HL-60 (cell line): ENCODE data around the gene LMBRD2.

Source experiments
- DNase-seq, 2 experiments: peaks; one replicate each; pipeline ENCODE4 v3.0.0-alpha.2; 2010 to 2020; ENCODE audit warnings: low read depth in 1 of 2, low spot score in 1 of 2
- H3K27ac ChIP-seq: fragments of 250-450 bp; sonication (Bioruptor Pico); replicated peaks from 2 replicates; pipeline ENCODE4 v1.5.1; 2020; ENCODE audit warnings: mild to moderate bottlenecking, moderate library complexity
- H3K27me3 ChIP-seq: fragments of 250-450 bp; sonication (Bioruptor Pico); 2 replicates; pipeline ENCODE4 v1.5.1; 2021; ENCODE audit warnings: mild to moderate bottlenecking, moderate library complexity; ENCODE audit not compliant: insufficient read depth, poor library complexity, severe bottlenecking
- H3K4me3 ChIP-seq: replicated peaks from 2 replicates; pipeline ENCODE4 v1.5.1; 2011; ENCODE audit warnings: mild to moderate bottlenecking, control low read depth, low read length; ENCODE audit not compliant: insufficient read depth
- CTCF ChIP-seq: IDR thresholded peaks from one replicate; pipeline ENCODE4 v1.5.1; 2011; ENCODE audit warnings: low read length, control low read depth, inconsistent platforms; ENCODE audit not compliant: insufficient read depth
- GABPA ChIP-seq: IDR thresholded peaks from 2 replicates; pipeline ENCODE4 v1.6.1; 2012; ENCODE audit warnings: low read depth
- POLR2AphosphoS5 ChIP-seq: IDR thresholded peaks from 2 replicates; pipeline ENCODE4 v1.6.1; 2012; ENCODE audit warnings: low read depth
- REST ChIP-seq: IDR thresholded peaks from 2 replicates; pipeline ENCODE4 v1.6.1; 2012; ENCODE audit warnings: low read depth; ENCODE audit not compliant: insufficient replicate concordance
- SPI1 ChIP-seq: IDR thresholded peaks from 2 replicates; pipeline ENCODE4 v1.6.1; 2012; ENCODE audit warnings: low read depth, mild to moderate bottlenecking, borderline replicate concordance

Gene LMBRD2

DNA sequence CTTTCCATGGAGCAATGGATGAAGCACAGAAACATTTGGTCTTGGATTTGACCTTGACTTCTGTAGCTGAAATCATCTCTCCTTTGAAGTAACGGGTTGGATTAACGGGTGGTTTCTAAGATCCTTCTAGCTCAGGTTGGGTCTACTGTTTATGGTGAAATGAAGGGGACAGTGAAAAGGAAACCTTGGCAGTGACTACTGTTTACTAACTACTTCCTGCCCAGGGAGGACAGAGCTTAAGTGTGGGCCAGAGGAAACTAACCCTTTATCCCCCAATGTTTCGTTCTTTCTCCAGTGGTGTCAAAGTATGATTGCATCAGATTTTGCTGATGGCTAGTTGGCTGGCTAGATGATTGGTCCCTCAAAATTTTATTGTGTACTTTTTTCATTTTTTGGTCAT, 22.4 kb upstream of the LMBRD2 start:
- no peak for TF ChIP-seq CTCF
- no peak for TF ChIP-seq GABPA
- no peak for TF ChIP-seq SPI1
- TF ChIP-seq POLR2AphosphoS5: no peak
- TF ChIP-seq REST: no peak
- no peak for DNase-seq
- Histone ChIP-seq H3K27me3 (no peaks in the 10 kb centered on the region), H3K27ac (no peak overlapping the region), H3K4me3 (no peak overlapping the region)

DNA sequence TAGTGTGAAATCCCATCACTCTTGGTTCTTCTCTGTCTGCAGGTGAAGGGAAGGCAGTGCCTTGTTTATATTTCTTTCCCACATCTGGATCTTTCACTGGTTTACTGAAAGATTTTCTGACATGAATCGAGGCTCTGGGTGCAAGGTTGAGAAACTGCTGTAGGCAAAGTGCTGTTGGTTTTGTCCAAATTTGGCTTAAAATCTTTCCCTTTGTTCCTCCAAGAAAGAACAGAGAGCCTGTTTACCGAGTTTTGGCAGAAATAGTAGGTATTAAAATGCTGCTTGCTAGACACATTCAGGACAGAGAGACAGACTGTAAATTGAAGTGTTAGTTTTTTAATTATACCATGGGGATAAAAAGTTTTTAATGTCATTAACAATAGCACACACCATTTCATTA, 21.7 kb upstream of the LMBRD2 start:
- Histone ChIP-seq H3K4me3 (no peak overlapping the region), H3K27ac (no peak overlapping the region), H3K27me3 (no peaks in the 10 kb centered on the region)
- no peak for TF ChIP-seq SPI1
- no peak for TF ChIP-seq REST
- no peak for TF ChIP-seq GABPA
- TF ChIP-seq POLR2AphosphoS5: no peak
- no peak for TF ChIP-seq CTCF
- no peak for DNase-seq

- Histone ChIP-seq H3K27ac (no peak overlapping the region), H3K27me3 (no peaks in the 10 kb centered on the region), H3K4me3 (no peak overlapping the region)
- no peak for TF ChIP-seq GABPA
- TF ChIP-seq REST: no peak
- no peak for TF ChIP-seq POLR2AphosphoS5
- DNase-seq: no peak
These were observed 20.9 kb upstream of the LMBRD2 start for GRCh38 chr5:36172599-36172998.

- DNase-seq: no peak
- no peak overlapping the region for H3K27ac ChIP-seq
- H3K4me3 ChIP-seq: no peak overlapping the region
- H3K27me3 ChIP-seq: no peaks in the 10 kb centered on the region
- TF ChIP-seq REST: no peak
- TF ChIP-seq POLR2AphosphoS5: no peak
- no peak for TF ChIP-seq SPI1
- no peak for TF ChIP-seq GABPA
- TF ChIP-seq CTCF: no peak
These were observed 19.2 kb upstream of the LMBRD2 start for GRCh38 chr5:36170832-36171424.
